C4-2B (cell line): ENCODE data around the gene LDLR.
"Not testable (repeated sequence)": the region's sequence is repeated elsewhere in the genome, so short reads cannot be mapped to it uniquely, and the experiment has no call there.

Experiments used
- H3K27ac ChIP-seq: fragments of 450-650 bp; 2 replicates; pipeline ENCODE4 v1.5.1; 2017
- ZFX ChIP-seq: fragments of 450-650 bp; IDR thresholded peaks from 2 replicates; pipeline ENCODE4 v1.6.1; 2017
- TF ChIP-seq, protein P1 (sequence below): fragments of 450-650 bp; conservative IDR thresholded peaks from 2 replicates; pipeline ENCODE4 v1.5.1; 2017; ENCODE audit warnings: mild to moderate bottlenecking

The LDLR gene

DNA sequence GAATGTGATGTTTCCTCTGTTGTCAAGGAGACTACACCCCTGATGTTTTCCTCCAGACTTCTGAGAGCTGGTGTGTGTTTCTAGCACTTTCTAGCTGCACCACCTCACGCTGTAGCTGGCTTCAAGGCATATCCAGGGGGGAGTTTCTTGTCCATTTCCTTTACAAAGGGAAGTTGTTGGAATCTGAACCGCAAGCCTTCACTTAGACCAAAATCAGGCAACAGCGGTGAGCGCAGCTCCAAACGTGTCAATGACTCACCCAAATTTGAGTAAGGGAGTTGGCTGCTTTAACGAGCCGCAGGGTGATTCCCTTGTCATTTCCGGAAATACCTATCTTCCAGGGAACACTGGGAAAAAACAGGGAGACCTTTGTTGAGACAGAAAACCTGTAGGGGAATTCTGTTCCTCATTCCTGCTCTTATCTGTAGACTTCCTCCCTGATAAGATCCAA, 2.5 kb downstream of the LDLR start:
- TF ChIP-seq, protein P1, sequence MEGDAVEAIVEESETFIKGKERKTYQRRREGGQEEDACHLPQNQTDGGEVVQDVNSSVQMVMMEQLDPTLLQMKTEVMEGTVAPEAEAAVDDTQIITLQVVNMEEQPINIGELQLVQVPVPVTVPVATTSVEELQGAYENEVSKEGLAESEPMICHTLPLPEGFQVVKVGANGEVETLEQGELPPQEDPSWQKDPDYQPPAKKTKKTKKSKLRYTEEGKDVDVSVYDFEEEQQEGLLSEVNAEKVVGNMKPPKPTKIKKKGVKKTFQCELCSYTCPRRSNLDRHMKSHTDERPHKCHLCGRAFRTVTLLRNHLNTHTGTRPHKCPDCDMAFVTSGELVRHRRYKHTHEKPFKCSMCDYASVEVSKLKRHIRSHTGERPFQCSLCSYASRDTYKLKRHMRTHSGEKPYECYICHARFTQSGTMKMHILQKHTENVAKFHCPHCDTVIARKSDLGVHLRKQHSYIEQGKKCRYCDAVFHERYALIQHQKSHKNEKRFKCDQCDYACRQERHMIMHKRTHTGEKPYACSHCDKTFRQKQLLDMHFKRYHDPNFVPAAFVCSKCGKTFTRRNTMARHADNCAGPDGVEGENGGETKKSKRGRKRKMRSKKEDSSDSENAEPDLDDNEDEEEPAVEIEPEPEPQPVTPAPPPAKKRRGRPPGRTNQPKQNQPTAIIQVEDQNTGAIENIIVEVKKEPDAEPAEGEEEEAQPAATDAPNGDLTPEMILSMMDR: no peak
- no peak for TF ChIP-seq ZFX
- H3K27ac ChIP-seq: peak overlapping the region; percentile 99

DNA sequence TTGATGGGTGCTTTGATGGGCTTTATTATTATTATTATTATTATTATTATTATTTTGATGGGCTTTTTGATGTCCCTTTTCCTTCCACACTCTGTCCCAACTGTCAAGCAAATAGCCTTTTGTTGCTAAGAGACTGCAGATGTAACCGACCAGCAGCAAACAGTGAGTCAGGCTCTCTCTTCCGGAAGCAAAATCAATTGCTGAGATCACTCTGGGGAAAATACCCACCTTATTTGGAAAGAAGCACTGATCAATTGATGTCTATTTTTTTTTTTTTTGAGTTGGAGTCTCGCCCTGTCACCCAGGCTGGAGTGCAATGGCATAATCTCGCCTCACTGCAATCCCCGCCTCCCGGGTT, 2.9 kb downstream of the LDLR start:
- TF ChIP-seq, protein P1: no peak
- TF ChIP-seq ZFX: no peak
- peak overlapping the region; percentile 20; the same call in 1 of the 2 replicates for H3K27ac ChIP-seq

- TF ChIP-seq ZFX: no peak
- TF ChIP-seq, protein P1: no peak
- H3K27ac ChIP-seq: no peak overlapping the region
These were observed 4.5 kb downstream of the LDLR start for GRCh38 chr19:11093689-11094238.

GRCh38 chr19:11094520-11094894, 5.2 kb downstream of the LDLR start:
- TF ChIP-seq, protein P1: no peak
- TF ChIP-seq ZFX: no peak
- H3K27ac ChIP-seq: no peak overlapping the region

- no peak for TF ChIP-seq ZFX
- TF ChIP-seq, protein P1: no peak
- H3K27ac ChIP-seq: no peak overlapping the region
These were observed 7.1 kb downstream of the LDLR start for GRCh38 chr19:11096210-11096841.

- not testable (repeated sequence) for H3K27ac ChIP-seq
These were observed 8.1 kb downstream of the LDLR start for GRCh38 chr19:11097367-11097766.

DNA sequence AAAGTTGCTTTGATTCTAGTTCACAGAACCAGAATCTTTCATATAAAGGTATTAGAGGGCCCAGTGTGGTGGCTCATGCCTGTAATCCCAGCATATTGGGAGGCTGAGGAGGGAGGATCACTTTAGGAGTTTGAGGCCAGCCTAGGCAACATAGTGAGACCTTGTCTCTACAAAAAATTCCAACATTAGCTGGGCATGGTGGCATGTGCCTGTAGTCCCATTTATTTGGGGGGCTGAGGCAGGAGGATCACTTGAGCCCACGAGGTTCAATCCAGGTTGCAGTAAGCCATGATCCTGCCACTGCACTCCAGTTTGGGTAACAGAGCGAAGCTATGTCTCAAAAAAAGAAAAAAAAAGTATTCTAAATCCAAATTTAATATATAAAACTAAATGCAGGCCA, 9.1 kb downstream of the LDLR start:
- no peak overlapping the region for H3K27ac ChIP-seq
- no peak for TF ChIP-seq ZFX
- TF ChIP-seq, protein P1: no peak

GRCh38 chr19:11098861-11099260, 9.6 kb downstream of the LDLR start:
- no peak overlapping the region for H3K27ac ChIP-seq
- TF ChIP-seq, protein P1: no peak
- TF ChIP-seq ZFX: no peak
